WTC11 (cell line): Measurements from ENCODE around the gene SHMT1. TPM values are rescaled to one million over a fixed set of nuclear protein-coding genes. Genes with fewer than 3 reads are reported as not detected.
A peak's percentile ranks its signal among the peaks of the same experiment; 100 is the strongest.

ENCODE experiments used
- ATAC-seq: fragments of 200-7000 bp; cut with Tn5 transposase; 2 replicates; pipeline ENCODE4 v1.10.0; 2021; ENCODE audit warnings: mild to moderate bottlenecking, moderate library complexity
- CTCF ChIA-PET: fragments of 300-600 bp; sonication (Branson Sonifier 250); formaldehyde crosslinking; loops from one replicate; lab custom pipeline; 2021; ENCODE audit warnings: antibody characterized with exemption; lab: Charles Lee
- POLR2A ChIA-PET: fragments of 350-600 bp; sonication (Branson Sonifier 250); formaldehyde crosslinking; loops from one replicate; lab custom pipeline; 2021; ENCODE audit warnings: antibody characterized with exemption; lab: Charles Lee
- DNase-seq: peaks from one replicate; pipeline ENCODE4 v3.0.0; 2021; ENCODE audit warnings: low spot score
- H3K27ac Mint-ChIP-seq: 2 replicates; pipeline ENCODE4 v1.8.0; 2021; ENCODE audit warnings: mixed read lengths
- H3K27me3 Mint-ChIP-seq: 2 replicates; pipeline ENCODE4 v1.8.0; 2021; ENCODE audit warnings: low read depth, mild to moderate bottlenecking, moderate library complexity, mixed read lengths
- H3K36me3 Mint-ChIP-seq: 2 replicates; pipeline ENCODE4 v1.8.0; 2021; ENCODE audit warnings: mixed read lengths
- H3K4me1 Mint-ChIP-seq: 2 replicates; pipeline ENCODE4 v1.8.0; 2022; ENCODE audit warnings: mixed read lengths
- H3K4me3 Mint-ChIP-seq: 2 replicates; pipeline ENCODE4 v1.8.0; 2021; ENCODE audit warnings: mild to moderate bottlenecking, moderate library complexity, mixed read lengths
- H3K9me3 Mint-ChIP-seq: 2 replicates; pipeline ENCODE4 v1.8.0; 2021; ENCODE audit warnings: mixed read lengths
- CBFB ChIP-seq: sonication (generic); formaldehyde crosslinking; IDR thresholded peaks from 2 replicates; pipeline ENCODE4 v1.8.1; 2022; ENCODE audit warnings: mild to moderate bottlenecking, low read depth, missing genetic modification reagents
- FOXP1 ChIP-seq: sonication (generic); formaldehyde crosslinking; IDR thresholded peaks from 2 replicates; pipeline ENCODE4 v1.8.0; 2022; ENCODE audit warnings: missing genetic modification reagents, mild to moderate bottlenecking, moderate library complexity, borderline replicate concordance
- MXD4 ChIP-seq: fragments of 250-450 bp; sonication (Bioruptor Pico); IDR thresholded peaks from 2 replicates; pipeline ENCODE4 v1.8.0; 2021; ENCODE audit warnings: mild to moderate bottlenecking, moderate library complexity, borderline replicate concordance
- USF1 ChIP-seq: sonication (generic); formaldehyde crosslinking; IDR thresholded peaks from 2 replicates; pipeline ENCODE4 v1.8.0; 2022; ENCODE audit warnings: mild to moderate bottlenecking, missing genetic modification reagents
- ZBTB21 ChIP-seq: sonication (generic); formaldehyde crosslinking; IDR thresholded peaks from 2 replicates; pipeline ENCODE4 v1.8.1; 2023; ENCODE audit warnings: mild to moderate bottlenecking, missing genetic modification reagents, borderline replicate concordance
- ZNF138 ChIP-seq: sonication (generic); formaldehyde crosslinking; conservative IDR thresholded peaks from 2 replicates; pipeline ENCODE4 v1.8.1; 2022; ENCODE audit warnings: mild to moderate bottlenecking, moderate library complexity, missing genetic modification reagents
- ZNF219 ChIP-seq: sonication (generic); formaldehyde crosslinking; IDR thresholded peaks from 2 replicates; pipeline ENCODE4 v1.8.0; 2023; ENCODE audit warnings: missing genetic modification reagents, mild to moderate bottlenecking, borderline replicate concordance
- ZNF396 ChIP-seq: fragments of 250-450 bp; sonication (Bioruptor Pico); IDR thresholded peaks from 2 replicates; pipeline ENCODE4 v1.8.0; 2021; ENCODE audit warnings: mild to moderate bottlenecking, moderate library complexity, borderline replicate concordance
- total RNA-seq: library from RNA; stranded (reverse); gene quantifications from 3 replicates; pipeline ENCODE4 v1.2.3, GENCODE V29; 2021
- TF ChIP-seq, protein P1 (sequence below): sonication (generic); formaldehyde crosslinking; IDR thresholded peaks from 2 replicates; pipeline ENCODE4 v1.8.1; 2022; ENCODE audit warnings: low read depth, missing genetic modification reagents, borderline replicate concordance
- TF ChIP-seq, protein P2 (sequence below): fragments of 200-600 bp; IDR thresholded peaks from 2 replicates; pipeline ENCODE4 v1.8.0; 2022; ENCODE audit warnings: antibody characterized with exemption
- TF ChIP-seq, protein P3 (sequence below): fragments of 250-450 bp; sonication (Bioruptor Pico); IDR thresholded peaks from 2 replicates; pipeline ENCODE4 v1.9.0; 2021; ENCODE audit warnings: mild to moderate bottlenecking
- TF ChIP-seq, protein P4 (sequence below): sonication (generic); formaldehyde crosslinking; IDR thresholded peaks from 2 replicates; pipeline ENCODE4 v1.8.1; 2022; ENCODE audit warnings: mild to moderate bottlenecking, missing genetic modification reagents, moderate library complexity, borderline replicate concordance
- TF ChIP-seq, protein P5 (sequence below): sonication (generic); formaldehyde crosslinking; IDR thresholded peaks from 2 replicates; pipeline ENCODE4 v1.8.1; 2023; ENCODE audit warnings: mild to moderate bottlenecking, moderate library complexity, missing genetic modification reagents
- TF ChIP-seq, protein P6 (sequence below): sonication (generic); formaldehyde crosslinking; IDR thresholded peaks from 2 replicates; pipeline ENCODE4 v1.8.1; 2023; ENCODE audit warnings: mild to moderate bottlenecking, missing genetic modification reagents
- TF ChIP-seq, protein P7 (sequence below): sonication (generic); formaldehyde crosslinking; IDR thresholded peaks from 2 replicates; pipeline ENCODE4 v1.8.1; 2022; ENCODE audit warnings: missing genetic modification reagents, borderline replicate concordance

SHMT1 gene
- total RNA-seq, 1 experiment from 2014 or later: 49.2 TPM

GRCh38 chr17:18285296-18285695 lies 78.1 kb downstream of the SHMT1 start:
- H3K4me3 Mint-ChIP-seq: no peak overlapping the region
- no peaks in the 10 kb centered on the region for H3K9me3 Mint-ChIP-seq
- peaks cover 87% of the 10 kb centered on the region for H3K36me3 Mint-ChIP-seq
- ChIA-PET POLR2A (no interaction called here), CTCF (no interaction called here)
- H3K27ac Mint-ChIP-seq: no peak overlapping the region
- TF ChIP-seq, protein P1, sequence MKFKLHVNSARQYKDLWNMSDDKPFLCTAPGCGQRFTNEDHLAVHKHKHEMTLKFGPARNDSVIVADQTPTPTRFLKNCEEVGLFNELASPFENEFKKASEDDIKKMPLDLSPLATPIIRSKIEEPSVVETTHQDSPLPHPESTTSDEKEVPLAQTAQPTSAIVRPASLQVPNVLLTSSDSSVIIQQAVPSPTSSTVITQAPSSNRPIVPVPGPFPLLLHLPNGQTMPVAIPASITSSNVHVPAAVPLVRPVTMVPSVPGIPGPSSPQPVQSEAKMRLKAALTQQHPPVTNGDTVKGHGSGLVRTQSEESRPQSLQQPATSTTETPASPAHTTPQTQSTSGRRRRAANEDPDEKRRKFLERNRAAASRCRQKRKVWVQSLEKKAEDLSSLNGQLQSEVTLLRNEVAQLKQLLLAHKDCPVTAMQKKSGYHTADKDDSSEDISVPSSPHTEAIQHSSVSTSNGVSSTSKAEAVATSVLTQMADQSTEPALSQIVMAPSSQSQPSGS (CRISPR knock-in tag): no peak
- TF ChIP-seq ZBTB21 (CRISPR knock-in tag): no peak
- TF ChIP-seq, protein P2, sequence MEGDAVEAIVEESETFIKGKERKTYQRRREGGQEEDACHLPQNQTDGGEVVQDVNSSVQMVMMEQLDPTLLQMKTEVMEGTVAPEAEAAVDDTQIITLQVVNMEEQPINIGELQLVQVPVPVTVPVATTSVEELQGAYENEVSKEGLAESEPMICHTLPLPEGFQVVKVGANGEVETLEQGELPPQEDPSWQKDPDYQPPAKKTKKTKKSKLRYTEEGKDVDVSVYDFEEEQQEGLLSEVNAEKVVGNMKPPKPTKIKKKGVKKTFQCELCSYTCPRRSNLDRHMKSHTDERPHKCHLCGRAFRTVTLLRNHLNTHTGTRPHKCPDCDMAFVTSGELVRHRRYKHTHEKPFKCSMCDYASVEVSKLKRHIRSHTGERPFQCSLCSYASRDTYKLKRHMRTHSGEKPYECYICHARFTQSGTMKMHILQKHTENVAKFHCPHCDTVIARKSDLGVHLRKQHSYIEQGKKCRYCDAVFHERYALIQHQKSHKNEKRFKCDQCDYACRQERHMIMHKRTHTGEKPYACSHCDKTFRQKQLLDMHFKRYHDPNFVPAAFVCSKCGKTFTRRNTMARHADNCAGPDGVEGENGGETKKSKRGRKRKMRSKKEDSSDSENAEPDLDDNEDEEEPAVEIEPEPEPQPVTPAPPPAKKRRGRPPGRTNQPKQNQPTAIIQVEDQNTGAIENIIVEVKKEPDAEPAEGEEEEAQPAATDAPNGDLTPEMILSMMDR: no peak
- TF ChIP-seq, protein P3, sequence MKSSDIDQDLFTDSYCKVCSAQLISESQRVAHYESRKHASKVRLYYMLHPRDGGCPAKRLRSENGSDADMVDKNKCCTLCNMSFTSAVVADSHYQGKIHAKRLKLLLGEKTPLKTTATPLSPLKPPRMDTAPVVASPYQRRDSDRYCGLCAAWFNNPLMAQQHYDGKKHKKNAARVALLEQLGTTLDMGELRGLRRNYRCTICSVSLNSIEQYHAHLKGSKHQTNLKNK (CRISPR knock-in tag): no peak
- TF ChIP-seq, protein P4, sequence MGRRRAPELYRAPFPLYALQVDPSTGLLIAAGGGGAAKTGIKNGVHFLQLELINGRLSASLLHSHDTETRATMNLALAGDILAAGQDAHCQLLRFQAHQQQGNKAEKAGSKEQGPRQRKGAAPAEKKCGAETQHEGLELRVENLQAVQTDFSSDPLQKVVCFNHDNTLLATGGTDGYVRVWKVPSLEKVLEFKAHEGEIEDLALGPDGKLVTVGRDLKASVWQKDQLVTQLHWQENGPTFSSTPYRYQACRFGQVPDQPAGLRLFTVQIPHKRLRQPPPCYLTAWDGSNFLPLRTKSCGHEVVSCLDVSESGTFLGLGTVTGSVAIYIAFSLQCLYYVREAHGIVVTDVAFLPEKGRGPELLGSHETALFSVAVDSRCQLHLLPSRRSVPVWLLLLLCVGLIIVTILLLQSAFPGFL (CRISPR knock-in tag): no peak
- TF ChIP-seq, protein P5, sequence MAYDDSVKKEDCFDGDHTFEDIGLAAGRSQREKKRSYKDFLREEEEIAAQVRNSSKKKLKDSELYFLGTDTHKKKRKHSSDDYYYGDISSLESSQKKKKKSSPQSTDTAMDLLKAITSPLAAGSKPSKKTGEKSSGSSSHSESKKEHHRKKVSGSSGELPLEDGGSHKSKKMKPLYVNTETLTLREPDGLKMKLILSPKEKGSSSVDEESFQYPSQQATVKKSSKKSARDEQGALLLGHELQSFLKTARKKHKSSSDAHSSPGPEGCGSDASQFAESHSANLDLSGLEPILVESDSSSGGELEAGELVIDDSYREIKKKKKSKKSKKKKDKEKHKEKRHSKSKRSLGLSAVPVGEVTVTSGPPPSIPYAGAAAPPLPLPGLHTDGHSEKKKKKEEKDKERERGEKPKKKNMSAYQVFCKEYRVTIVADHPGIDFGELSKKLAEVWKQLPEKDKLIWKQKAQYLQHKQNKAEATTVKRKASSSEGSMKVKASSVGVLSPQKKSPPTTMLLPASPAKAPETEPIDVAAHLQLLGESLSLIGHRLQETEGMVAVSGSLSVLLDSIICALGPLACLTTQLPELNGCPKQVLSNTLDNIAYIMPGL (CRISPR knock-in tag): no peak
- no peak for TF ChIP-seq CBFB (CRISPR knock-in tag)
- no peak for TF ChIP-seq USF1 (CRISPR knock-in tag)
- no peak for DNase-seq
- no peak for ATAC-seq
- H3K4me1 Mint-ChIP-seq: no peaks in the 10 kb centered on the region
- H3K27me3 Mint-ChIP-seq: no peaks in the 10 kb centered on the region

- DNase-seq: no peak
- CTCF ChIA-PET: interaction anchor here (1.2 kb wide), 1 partner anchor 64 kb away, joined by 3 read pairs; no protein-coding TSS in a partner anchor
- Mint-ChIP-seq H3K27ac (0 out of 2 replicates have a peak overlapping the region, but pooled peaks have one; percentile 53), H3K36me3 (peaks cover 77% of the 10 kb centered on the region), H3K27me3 (no peaks in the 10 kb centered on the region), H3K4me1 (no peaks in the 10 kb centered on the region)
- POLR2A ChIA-PET: interaction anchor here (0.6 kb wide), 1 partner anchor 64 kb away, joined by 12 read pairs; no protein-coding TSS in a partner anchor
- ATAC-seq: no peak
- TF ChIP-seq, protein P1 (CRISPR knock-in tag): no peak
- TF ChIP-seq ZNF396: no peak
- no peak for TF ChIP-seq USF1 (CRISPR knock-in tag)
- no peak for TF ChIP-seq ZNF219 (CRISPR knock-in tag)
- TF ChIP-seq, protein P6, sequence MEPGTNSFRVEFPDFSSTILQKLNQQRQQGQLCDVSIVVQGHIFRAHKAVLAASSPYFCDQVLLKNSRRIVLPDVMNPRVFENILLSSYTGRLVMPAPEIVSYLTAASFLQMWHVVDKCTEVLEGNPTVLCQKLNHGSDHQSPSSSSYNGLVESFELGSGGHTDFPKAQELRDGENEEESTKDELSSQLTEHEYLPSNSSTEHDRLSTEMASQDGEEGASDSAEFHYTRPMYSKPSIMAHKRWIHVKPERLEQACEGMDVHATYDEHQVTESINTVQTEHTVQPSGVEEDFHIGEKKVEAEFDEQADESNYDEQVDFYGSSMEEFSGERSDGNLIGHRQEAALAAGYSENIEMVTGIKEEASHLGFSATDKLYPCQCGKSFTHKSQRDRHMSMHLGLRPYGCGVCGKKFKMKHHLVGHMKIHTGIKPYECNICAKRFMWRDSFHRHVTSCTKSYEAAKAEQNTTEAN: no peak
- no peak for TF ChIP-seq FOXP1 (CRISPR knock-in tag)
- TF ChIP-seq MXD4: no peak
- TF ChIP-seq ZNF138 (CRISPR knock-in tag): no peak
- TF ChIP-seq, protein P7, sequence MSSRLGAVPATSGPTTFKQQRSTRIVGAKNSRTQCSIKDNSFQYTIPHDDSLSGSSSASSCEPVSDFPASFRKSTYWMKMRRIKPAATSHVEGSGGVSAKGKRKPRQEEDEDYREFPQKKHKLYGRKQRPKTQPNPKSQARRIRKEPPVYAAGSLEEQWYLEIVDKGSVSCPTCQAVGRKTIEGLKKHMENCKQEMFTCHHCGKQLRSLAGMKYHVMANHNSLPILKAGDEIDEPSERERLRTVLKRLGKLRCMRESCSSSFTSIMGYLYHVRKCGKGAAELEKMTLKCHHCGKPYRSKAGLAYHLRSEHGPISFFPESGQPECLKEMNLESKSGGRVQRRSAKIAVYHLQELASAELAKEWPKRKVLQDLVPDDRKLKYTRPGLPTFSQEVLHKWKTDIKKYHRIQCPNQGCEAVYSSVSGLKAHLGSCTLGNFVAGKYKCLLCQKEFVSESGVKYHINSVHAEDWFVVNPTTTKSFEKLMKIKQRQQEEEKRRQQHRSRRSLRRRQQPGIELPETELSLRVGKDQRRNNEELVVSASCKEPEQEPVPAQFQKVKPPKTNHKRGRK (CRISPR knock-in tag): no peak
- TF ChIP-seq, all 79 proteins: peak for 0
- no peak overlapping the region for H3K4me3 Mint-ChIP-seq
- H3K9me3 Mint-ChIP-seq: no peaks in the 10 kb centered on the region
Measured at GRCh38 chr17:18281788-18282187, 81.6 kb downstream of the SHMT1 start.
